KBM-7 (cell line): ENCODE data around the gene CNKSR1.

Experiments
- DNase-seq: peaks from one replicate; pipeline ENCODE4 v3.0.0-alpha.2; 2015
- in situ Hi-C: fragments of 300-500 bp; cut with MboI; formaldehyde crosslinking; loops from 2 replicates; pipeline ENCODE4 v1.14.3; 2020; ENCODE audit warnings: low sequenced_read_pairs, low pct_unique_long_range_greater_than_20kb, mixed read lengths

CNKSR1 gene

DNA sequence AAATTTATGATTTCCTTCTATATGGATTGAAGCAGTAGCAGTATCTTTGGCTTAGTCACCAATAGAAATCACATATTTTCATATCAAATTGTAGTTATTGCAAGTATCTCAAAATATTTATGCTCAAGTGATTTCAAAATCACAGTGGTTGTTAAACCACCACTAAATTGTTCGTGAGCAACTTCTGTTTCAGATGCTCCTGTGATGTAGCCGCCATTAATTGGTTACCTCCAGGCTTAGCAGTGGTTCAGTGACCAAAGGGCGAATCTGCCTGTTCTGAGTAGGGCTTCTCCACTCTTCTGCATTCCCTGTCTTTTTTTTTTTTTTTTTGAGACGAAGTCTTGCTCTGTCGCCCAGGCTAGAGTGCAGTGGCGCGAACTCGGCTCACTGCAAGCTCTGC, 1.9 kb upstream of the CNKSR1 start:
- in situ Hi-C loops, result no loop called here

DNA sequence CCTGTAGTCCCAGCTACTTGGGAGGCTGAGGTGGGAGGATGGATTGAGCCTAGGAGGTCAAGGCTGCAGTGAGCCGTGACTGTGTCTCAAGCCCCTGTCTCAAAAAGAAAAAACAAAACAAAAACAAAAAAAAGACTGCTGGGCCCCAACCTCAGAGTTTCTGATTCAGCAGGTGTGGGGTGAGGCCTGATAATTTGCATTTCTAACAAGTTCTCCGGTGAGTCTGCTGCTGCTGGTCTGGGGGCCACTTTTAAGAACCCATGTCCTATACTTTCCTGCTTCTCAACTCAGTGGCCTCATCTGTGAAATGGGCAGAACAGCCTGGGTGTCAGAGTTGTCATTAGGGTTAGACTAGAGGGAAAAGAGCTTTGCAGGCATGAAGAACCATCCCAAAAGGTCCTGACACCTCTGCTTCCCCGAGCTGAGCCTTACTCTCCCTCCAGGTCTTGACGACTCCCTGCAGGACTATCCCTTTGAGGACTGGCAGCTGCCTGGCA, 2.8 kb downstream of the CNKSR1 start:
- in situ Hi-C loops, result no loop called here
- DNase-seq, result no peak

More for the DNA sequence above, 1.9 kb upstream of the CNKSR1 start:
- no peak for DNase-seq

DNA sequence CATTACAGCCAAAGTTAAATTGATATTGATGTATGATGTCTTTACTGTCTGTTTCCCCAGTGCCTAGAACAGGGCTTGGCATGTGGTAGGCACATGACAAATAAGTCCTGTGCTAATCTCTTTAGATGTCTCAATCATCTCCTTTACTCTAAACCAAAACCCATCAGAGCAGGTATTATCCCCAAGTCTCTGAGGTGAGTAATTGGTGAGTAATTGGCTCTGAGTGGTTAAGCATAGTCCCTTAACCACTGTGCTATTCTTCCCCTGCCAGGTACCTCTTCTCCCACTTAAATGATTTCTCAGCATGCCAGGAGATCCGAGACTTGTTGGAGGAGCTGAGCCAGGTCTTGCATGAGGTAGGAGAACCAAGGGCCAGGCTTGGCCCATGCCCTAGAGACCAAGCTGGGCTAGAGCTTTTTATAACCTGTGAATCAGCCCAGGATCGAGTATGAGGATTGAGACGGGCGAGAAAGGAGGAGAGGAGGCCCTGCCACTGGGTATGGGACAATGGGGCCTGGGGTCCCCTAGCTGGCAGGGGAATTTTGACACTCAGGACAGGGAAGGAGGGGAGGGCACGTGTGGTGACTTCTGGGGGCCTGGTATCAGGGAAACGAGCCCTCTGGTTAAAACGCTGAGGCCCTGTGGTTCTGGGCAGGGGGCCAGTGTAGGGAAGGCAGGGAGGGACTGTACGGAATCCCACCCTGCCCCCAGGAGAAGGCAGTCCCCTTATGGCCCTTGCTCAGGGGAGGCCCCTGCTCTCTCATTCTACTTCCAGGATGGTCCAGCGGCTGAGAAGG, 4.5 kb downstream of the CNKSR1 start:
- DNase-seq, result no peak
- in situ Hi-C loops, result no loop called here

DNA sequence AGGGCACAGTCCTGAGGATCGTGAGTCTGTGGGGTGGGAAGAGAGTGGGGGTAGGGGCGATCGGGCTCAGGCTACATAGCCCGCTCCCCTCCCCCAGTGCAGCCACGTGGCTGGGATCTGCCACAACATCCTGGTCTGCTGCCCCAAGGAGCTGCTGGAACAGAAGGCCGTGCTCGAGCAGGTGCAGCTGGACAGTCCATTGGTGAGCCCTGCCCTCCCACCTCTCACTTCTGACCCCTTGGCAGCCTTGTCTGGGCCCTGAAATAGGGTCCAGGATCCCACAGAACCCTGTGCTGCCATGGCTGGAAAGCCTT, 5.0 kb downstream of the CNKSR1 start:
- DNase-seq, result no peak
- in situ Hi-C loops, result no loop called here

DNA sequence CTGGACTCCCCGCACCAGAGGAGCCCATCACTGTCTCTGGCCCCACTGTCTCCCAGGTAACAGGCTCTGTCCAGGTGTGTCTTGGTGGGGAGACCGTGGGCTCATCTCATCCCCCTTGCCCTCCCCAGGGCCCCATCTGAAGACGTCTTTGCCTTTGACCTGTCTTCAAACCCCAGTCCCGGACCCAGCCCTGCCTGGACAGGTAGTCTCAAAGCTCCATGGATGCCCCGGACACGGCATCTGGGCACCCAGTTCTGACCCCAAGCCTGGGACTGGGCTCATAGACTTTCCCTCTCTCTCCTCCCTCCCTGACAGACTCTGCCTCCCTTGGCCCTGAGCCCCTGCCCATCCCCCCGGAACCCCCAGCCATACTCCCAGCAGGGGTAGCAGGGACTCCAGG, 6.8 kb downstream of the CNKSR1 start:
- in situ Hi-C loops, result no loop called here
- no peak for DNase-seq

DNA sequence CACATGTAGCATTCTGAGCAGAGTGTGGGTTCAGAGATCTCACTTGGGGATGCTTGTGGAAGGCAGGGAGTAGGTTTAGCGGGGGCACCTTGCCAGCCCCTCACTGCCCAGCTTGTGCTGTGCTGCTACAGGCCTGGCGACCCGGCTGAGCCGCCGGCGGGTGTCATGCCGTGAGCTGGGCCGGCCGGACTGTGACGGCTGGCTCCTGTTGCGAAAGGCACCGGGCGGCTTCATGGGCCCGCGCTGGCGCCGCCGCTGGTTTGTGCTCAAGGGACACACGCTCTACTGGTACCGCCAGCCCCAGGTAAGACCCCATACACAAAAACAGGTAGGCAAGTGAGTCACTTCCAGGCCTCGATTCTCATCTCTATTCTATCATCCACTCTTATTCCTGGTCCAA, 7.6 kb downstream of the CNKSR1 start:
- in situ Hi-C loops, result no loop called here
- no peak for DNase-seq

DNA sequence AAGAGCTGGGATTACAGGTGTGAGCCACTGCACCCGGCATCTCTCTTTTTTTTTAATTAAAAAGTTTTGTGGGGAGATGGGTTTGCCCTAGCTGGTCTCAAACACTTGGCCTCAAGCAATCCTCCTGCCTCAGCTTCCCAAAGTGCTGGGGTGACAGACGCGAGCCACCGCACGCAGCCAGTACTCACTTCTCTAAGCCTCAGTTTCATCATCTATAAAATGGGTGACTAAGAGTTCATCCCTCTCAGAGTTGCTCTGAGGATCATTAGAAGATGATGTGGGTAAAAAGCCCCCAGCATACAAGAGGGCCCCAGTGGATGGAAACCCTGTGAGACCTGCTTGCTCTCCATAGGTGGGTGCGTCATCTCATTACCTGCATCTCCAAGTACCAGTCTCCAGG, 10.6 kb downstream of the CNKSR1 start:
- in situ Hi-C loops, result no loop called here
- DNase-seq, result no peak

DNA sequence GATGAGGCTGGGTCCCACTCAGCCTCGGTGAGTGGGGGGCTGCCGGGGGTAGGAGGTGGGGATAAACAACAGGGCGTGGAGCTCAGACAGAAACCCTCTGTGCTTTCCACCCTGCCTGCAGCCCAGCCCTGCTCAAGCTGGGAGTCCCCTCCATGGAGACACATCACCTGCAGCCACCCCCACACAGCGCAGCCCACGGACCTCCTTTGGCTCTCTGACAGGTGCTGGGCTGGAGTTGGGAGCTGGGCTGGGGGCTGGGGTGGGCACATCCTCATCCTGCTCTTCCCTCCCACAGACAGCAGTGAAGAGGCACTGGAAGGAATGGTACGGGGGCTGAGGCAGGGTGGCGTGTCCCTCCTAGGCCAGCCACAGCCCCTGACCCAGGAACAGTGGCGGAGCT, 11.2 kb downstream of the CNKSR1 start:
- DNase-seq, result no peak
- in situ Hi-C loops, result no loop called here

DNA sequence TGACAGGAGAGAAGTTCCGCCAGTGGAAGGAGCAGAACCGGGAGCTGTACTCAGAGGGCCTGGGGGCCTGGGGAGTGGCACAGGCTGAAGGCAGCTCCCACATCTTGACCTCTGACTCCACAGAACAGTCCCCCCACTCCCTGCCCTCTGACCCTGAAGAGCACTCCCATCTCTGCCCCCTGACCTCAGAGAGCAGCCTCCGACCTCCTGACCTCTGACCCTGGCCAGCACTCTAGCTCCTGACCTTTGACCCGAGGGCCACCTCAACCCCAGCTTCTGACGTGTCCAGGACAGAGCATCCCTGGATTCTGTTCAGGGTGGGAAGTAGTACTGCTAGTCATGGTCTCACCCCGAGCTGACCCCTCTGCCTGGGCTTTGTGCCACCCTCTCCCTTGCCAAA, 12.0 kb downstream of the CNKSR1 start:
- in situ Hi-C loops, result no loop called here
- no peak for DNase-seq

DNA sequence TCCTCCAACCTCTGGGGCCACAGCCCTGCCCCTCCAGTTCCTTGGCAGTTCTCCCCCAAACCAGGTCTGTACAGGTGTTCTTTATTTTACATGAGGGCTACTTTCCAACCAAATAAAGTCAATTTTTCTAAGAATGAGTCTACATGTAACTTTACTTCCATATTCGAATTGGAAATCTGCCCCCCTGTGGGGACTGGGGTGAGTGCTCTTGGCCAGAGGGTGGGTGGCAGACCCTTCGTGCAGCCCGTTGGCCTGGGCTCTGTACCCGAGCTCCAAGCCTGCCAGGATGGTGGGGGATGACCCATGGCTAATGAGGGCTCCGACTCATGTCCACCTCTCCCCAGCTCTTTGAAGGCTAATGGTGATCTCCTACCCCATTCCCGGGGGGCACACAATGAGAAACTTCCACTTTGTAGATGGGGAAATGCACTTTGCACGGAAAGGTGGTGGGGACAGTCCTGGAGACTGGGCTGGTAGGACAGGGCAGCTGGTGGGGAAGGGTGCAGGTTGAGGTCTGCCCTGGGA, 12.5 kb downstream of the CNKSR1 start:
- DNase-seq, result no peak
- in situ Hi-C loops, result no loop called here

DNA sequence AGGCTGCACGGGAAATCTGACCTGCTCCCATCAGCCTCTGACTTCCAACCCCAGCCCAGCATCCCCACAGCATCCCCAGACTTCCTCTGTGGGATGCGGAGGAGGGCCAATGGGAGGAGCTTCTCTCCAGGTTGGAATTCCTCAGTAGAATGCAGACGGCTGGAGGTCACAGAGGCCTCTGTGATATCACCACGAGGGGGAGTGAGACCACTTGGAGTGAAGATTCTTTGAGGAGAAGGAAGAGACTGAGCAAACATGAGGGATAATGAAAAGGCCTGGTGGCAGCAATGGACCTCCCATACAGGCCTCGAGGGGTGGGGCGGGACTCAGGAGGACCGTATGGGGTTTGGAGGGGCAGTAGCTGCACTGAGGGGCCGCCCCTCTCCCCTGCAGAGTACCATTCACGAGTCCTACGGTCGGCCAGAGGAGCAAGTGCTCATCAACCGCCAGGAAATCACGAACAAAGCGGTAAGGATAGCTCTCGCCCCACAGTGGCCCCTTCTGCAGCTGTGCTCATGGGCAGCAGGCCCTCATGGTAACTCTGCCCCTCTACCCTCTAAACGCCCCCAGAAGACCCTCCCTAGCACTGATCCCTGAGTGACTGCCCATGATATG, 13.2 kb downstream of the CNKSR1 start, which contains the start of gene CATSPER4:
Gene CATSPER4, plus strand, starts transcription at position 230 of the 615 bp plus-strand sequence. Its CDS starts 26 bp downstream, at position 256.
- peak; percentile 70 for DNase-seq
- in situ Hi-C loops, result no loop called here

DNA sequence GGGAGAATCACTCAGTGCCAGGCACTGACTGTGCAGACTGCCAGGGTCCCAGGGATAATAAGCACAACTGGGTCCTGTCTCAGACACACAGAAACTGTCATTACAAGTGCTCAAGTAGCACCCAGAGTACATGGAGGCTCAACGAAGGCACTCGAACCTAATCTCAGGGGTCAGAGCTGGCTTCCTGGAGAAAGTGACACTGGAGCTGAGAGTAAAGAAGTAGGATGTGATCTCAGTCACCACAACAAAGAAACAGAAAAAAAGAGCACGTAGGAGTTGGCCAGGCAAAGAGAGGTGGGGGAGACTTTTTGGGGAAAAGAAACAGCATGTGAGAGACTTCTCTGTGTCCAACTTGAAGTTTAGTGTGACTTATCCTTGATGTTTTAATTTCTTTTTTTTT, 14.4 kb downstream of the CNKSR1 start:
- no peak for DNase-seq
- in situ Hi-C loops, result no loop called here

DNA sequence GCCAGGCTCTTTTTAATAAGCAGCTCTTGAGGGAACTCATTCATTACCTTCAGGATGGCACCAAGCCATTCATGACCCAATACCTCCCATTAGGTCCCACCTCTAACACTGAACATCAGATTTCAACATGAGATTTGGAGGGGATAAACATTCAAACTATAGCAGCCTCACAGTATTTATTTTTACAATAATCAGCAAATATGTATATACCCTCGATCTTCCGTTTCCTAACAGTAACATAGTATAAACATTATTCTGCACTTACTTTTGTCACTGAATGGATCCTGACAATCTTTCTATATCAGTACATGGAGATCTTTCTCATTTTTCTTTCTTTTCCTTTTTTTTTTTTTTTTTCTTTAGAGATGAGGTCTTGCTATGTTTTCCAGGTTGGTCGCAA, 18.5 kb downstream of the CNKSR1 start:
- in situ Hi-C loops, result no loop called here
- DNase-seq, result no peak

DNA sequence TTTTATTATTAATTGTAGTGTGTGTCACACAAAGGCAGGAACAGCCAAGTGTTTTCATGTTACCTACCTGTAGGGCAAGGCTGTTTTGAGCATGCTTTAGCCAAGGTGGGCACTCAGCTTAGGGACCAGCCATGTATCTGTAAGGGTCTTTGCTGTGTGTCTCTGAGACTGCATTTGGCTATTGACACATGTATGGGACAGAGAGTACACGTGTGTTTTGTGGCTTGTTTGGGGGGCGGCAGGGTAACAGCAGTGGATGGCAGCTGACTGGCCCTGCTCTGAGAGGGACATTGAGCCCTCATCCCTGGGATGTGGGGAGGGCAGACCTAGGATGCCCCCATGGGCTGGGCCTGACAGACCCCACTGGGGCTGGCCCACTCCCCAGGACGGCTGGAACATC, 20.0 kb downstream of the CNKSR1 start:
- in situ Hi-C loops, result no loop called here
- DNase-seq, result no peak

DNA sequence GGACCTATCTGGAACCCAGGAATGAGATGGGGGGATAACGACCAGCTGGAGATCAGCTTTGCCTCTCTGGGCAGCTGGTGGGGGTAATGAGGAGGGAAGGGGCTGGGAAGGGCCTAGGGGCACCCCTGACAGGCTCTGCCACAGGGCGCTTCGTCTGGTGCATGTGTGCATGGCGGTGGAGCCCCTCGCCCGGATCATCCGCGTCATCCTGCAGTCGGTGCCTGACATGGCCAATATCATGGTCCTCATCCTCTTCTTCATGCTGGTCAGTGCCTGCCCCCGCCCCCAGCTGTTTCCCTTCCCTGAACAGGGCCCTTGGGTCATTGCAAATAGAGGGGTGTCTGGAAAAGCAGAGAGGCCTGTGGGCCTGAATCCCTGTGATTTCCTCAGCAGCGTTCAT, 20.5 kb downstream of the CNKSR1 start:
- in situ Hi-C loops, result no loop called here
- no peak for DNase-seq

DNA sequence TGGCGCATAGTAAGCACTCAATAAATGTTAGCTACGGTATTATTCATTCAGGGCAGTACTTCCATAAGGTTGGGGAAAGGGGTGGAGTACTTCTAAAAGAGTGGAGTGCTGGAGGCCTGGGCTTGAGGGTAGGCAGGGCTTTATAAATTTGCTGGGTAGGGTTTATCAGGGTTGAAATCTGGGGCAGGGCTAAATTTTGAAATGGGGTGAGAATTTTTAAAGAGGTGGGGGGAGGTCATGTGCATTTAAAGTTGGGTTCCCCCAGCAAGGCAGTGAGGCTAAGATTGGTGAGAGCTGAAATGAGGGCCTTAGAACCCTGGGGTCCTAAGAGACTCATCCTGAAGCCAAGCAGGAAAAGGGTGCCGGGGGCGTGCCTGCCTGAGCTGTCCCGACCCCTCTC, 23.1 kb downstream of the CNKSR1 start:
- in situ Hi-C loops, result no loop called here
- DNase-seq, result no peak

DNA sequence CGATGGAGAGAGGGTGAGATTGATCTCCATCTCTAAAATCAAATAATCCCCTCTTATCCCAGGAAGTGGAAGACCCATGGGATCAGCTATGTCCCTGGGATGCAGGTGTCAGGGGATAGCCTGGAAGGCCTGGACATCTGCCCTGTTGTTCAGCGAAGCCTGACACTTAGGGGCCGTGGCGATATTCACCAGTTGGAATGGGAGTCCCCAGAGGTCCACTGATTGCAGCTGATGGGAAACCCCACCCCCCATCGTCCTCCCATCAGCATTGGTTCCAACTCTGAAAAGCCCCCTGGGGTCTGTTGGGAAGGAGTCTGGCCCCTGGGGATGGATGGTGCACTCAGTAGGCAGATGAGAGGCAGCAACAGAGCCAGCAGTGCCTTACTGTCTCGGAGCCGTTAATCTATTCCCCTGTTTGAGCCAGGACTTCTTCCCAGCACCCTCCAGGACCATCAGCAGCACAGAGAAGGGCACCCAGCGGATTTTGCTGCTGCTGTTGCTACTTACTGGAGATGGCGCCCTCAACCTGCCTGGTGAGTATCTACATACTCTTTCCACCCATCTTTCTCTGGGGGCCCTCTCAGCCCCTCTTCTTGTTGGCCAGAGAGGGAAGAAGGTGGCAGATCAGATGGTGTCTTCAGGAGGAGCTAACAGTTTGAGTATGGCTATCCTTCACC, 26.5 kb downstream of the CNKSR1 start:
- DNase-seq, result no peak
- in situ Hi-C loops, result no loop called here

DNA sequence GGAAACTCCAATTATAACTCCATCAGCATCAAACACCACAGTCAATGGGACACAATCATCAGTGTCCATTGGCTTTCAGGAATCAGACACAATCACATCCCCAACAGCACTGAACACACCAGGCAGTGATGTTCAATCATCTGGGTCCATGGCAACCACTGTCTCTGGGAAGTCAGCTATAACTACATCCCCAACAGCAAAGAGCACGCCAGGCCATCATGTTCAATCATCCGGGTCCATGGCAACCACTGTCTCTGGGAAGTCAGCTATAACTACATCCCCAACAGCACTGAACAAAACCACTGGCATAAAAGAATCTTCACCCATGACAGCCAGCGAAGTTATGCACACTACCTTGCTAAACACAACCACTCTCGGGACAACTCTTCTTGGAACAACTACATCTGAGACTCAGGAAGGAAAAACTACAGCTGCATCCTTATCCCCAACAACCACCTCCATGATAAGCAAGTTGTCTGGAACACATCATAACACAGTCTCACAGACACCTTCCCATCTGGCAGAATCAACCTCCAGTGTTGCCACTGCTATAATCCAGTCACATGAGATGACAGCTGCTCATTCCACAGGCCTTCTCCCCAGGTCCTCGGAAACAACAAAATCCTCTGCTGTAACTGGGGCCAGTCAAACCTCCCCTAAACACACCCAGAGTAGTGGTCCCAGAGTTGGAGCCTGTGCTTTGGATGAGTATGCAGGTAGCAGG, 33.0 kb downstream of the CNKSR1 start:
- no peak for DNase-seq
- in situ Hi-C loops, result no loop called here

DNA sequence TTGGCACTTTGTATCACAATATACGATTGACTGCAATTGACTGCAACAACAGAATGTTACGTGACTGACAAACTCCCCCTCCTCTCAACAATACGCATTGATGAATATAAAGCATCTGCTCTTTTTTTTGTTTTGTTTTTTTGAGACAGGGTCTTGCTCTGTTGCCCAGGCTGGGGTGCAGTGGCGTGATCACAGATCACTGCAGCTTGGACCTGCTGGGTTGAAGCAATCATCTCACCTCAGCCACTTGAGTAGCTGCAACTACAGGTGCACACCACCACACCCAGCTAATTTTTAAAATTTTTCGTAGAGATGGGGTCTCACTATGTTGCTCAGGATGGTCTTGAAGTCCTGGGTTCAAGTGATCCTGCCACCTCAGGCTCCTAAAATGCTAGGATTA, 35.4 kb downstream of the CNKSR1 start:
- no peak for DNase-seq
- in situ Hi-C loops, result no loop called here
